ENCODE measurements around the gene EXTL2. TPM values are rescaled to one million over a fixed set of nuclear protein-coding genes. Genes with fewer than 3 reads are reported as not detected.

Gene EXTL2
- total RNA-seq, 1 experiment from 2014 or later, result 24.1 TPM

- no TSS peak for BruUV-seq (replicated peaks)
- no peaks in the 10 kb centered on the region for H3K27me3 ChIP-seq (replicated peaks; ENCODE audit: insufficient read depth, low read depth, low read length, poor library complexity)
- CTCF ChIA-PET, result no interaction called here
- no peak overlapping the region for H3K27ac ChIP-seq (ENCODE audit: low read depth, low read length, poor library complexity, severe bottlenecking)
- TF ChIP-seq EZH2 (IDR thresholded peaks at IDR 0.05; ENCODE audit: borderline replicate concordance, low read depth, low read length, poor library complexity, severe bottlenecking) (no peak), CTCF (conservative IDR thresholded peaks at IDR 0.05; ENCODE audit: low read depth, low read length) (no peak)
- POLR2A ChIA-PET (ENCODE audit: low non-redundant PET), result no interaction called here
- H3K4me1 ChIP-seq (ENCODE audit: insufficient read depth, low read length, poor library complexity, severe bottlenecking), result no peaks in the 10 kb centered on the region
- H3K4me3 ChIP-seq (ENCODE audit: low read depth, low read length, poor library complexity, severe bottlenecking), result no peak overlapping the region
- intact Hi-C loops (cut with micrococcal nuclease; ENCODE audit: unreplicated experiment), result no loop called here
- DNase-seq (ENCODE audit: low spot score), result no peak
- H3K9me3 ChIP-seq (ENCODE audit: low read depth, low read length, poor library complexity, severe bottlenecking), result no peaks in the 10 kb centered on the region
- no peaks in the 10 kb centered on the region for H3K36me3 ChIP-seq (ENCODE audit: insufficient read depth, low read length, poor library complexity, severe bottlenecking)
These were observed 24.6 kb downstream of the EXTL2 start for GRCh38 chr1:100869996-100870395.

GRCh38 chr1:100868364-100868995 lies 26.2 kb downstream of the EXTL2 start:
- BruUV-seq (replicated peaks), result no TSS peak
- intact Hi-C loops (cut with micrococcal nuclease; ENCODE audit: unreplicated experiment), result loop anchor here (1.0 kb wide), 1 partner anchor 405 kb away; no protein-coding TSS in a partner anchor
- POLR2A ChIA-PET (ENCODE audit: low non-redundant PET), result no interaction called here
- no peak for TF ChIP-seq EZH2 (IDR thresholded peaks at IDR 0.05; ENCODE audit: borderline replicate concordance, low read depth, low read length, poor library complexity, severe bottlenecking)
- peak; percentile 78 for TF ChIP-seq CTCF (conservative IDR thresholded peaks at IDR 0.05; ENCODE audit: low read depth, low read length)
- no peaks in the 10 kb centered on the region for H3K9me3 ChIP-seq (ENCODE audit: low read depth, low read length, poor library complexity, severe bottlenecking)
- H3K36me3 ChIP-seq (ENCODE audit: insufficient read depth, low read length, poor library complexity, severe bottlenecking), result no peaks in the 10 kb centered on the region
- peak; percentile 56 for DNase-seq (ENCODE audit: low spot score)
- H3K4me3 ChIP-seq (ENCODE audit: low read depth, low read length, poor library complexity, severe bottlenecking), result no peak overlapping the region
- CTCF ChIA-PET, result interaction anchor here (1.1 to 1.6 kb wide), 4 partner anchors 11 to 409 kb away, joined by 4 to 15 read pairs (median 6); no protein-coding TSS in a partner anchor
- no peaks in the 10 kb centered on the region for H3K27me3 ChIP-seq (replicated peaks; ENCODE audit: insufficient read depth, low read depth, low read length, poor library complexity)
- no peak overlapping the region for H3K27ac ChIP-seq (ENCODE audit: low read depth, low read length, poor library complexity, severe bottlenecking)
- no peaks in the 10 kb centered on the region for H3K4me1 ChIP-seq (ENCODE audit: insufficient read depth, low read length, poor library complexity, severe bottlenecking)

DNA sequence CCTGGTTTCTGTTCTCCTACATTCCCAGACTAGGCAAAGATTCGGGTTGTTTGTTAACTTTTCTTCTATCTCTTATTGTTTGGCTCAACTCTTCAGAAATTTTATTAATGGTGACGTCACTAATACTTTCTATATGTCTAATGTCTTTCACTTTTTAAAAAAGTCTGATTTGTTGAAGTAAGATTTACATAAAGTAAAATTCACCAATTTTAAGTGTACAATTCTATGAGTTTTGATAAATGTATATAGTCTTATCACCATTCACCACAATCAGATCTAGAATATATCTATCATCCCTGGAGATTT lies 27.8 kb downstream of the EXTL2 start:
- H3K27ac ChIP-seq (ENCODE audit: low read depth, low read length, poor library complexity, severe bottlenecking), result no peak overlapping the region
- no peak for DNase-seq (ENCODE audit: low spot score)
- ChIA-PET POLR2A (ENCODE audit: low non-redundant PET) (no interaction called here), CTCF (no interaction called here)
- no peak for TF ChIP-seq CTCF (conservative IDR thresholded peaks at IDR 0.05; ENCODE audit: low read depth, low read length)
- TF ChIP-seq EZH2 (IDR thresholded peaks at IDR 0.05; ENCODE audit: borderline replicate concordance, low read depth, low read length, poor library complexity, severe bottlenecking), result no peak
- H3K36me3 ChIP-seq (ENCODE audit: insufficient read depth, low read length, poor library complexity, severe bottlenecking), result no peaks in the 10 kb centered on the region
- H3K27me3 ChIP-seq (replicated peaks; ENCODE audit: insufficient read depth, low read depth, low read length, poor library complexity), result no peaks in the 10 kb centered on the region
- H3K9me3 ChIP-seq (ENCODE audit: low read depth, low read length, poor library complexity, severe bottlenecking), result no peaks in the 10 kb centered on the region
- H3K4me3 ChIP-seq (ENCODE audit: low read depth, low read length, poor library complexity, severe bottlenecking), result no peak overlapping the region
- BruUV-seq (replicated peaks), result no TSS peak
- H3K4me1 ChIP-seq (ENCODE audit: insufficient read depth, low read length, poor library complexity, severe bottlenecking), result no peaks in the 10 kb centered on the region
- intact Hi-C loops (cut with micrococcal nuclease; ENCODE audit: unreplicated experiment), result loop anchor here (1.0 to 2.0 kb wide), 2 partner anchors 261 to 1058 kb away; no protein-coding TSS in a partner anchor

Measured in A673 (cell line).